ENCODE results near the gene SCMH1. TPM values are rescaled to one million over a fixed set of nuclear protein-coding genes. Genes with fewer than 3 reads are reported as not detected.

The SCMH1 gene
- total RNA-seq, 1 experiment from 2014 or later: 19.4 TPM

DNA sequence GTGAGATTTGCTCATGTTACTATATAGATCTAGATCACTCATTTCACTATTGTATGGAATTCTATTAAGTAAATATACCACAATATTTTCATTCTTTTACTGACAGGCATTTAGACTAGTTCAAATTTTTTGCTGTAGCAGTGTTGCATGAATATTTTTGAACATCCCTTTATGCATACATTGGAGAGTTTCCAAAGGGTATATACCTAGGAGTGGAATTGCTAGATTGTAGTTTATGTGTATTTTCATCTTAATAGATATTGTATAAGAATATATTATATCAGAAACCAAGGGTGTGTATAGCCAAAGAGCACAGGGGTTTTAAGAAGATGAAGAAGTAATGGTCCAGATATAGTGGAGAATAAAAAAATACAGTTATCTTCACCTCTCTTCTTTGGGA lies 6.2 kb downstream of the SCMH1 start:
- ChIA-PET POLR2A (no interaction called here), CTCF (no interaction called here)
- Mint-ChIP-seq H3K27ac (no peak overlapping the region), H3K9me3 (no peaks in the 10 kb centered on the region), H3K36me3 (no peaks in the 10 kb centered on the region), H3K27me3 (ENCODE audit: low read depth) (no peaks in the 10 kb centered on the region), H3K4me1 (peaks cover 21% of the 10 kb centered on the region), H3K4me3 (no peak overlapping the region)
- TF ChIP-seq MXD4 (CRISPR knock-in tag; IDR thresholded peaks at IDR 0.05; ENCODE audit: borderline replicate concordance): no peak
- TF ChIP-seq GABPB1 (CRISPR knock-in tag; IDR thresholded peaks at IDR 0.05): no peak
- TF ChIP-seq, protein P1, sequence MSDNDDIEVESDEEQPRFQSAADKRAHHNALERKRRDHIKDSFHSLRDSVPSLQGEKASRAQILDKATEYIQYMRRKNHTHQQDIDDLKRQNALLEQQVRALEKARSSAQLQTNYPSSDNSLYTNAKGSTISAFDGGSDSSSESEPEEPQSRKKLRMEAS (CRISPR knock-in tag; IDR thresholded peaks at IDR 0.05): no peak
- TF ChIP-seq IRF2 (CRISPR knock-in tag; IDR thresholded peaks at IDR 0.05; ENCODE audit: borderline replicate concordance, low read depth): no peak
- TF ChIP-seq HMGA2 (CRISPR knock-in tag; IDR thresholded peaks at IDR 0.05): no peak
- no peak for TF ChIP-seq OVOL2 (CRISPR knock-in tag; IDR thresholded peaks at IDR 0.05; ENCODE audit: borderline replicate concordance)
- TF ChIP-seq NFATC4 (CRISPR knock-in tag; IDR thresholded peaks at IDR 0.05): no peak
- TF ChIP-seq GRHL2 (CRISPR knock-in tag; IDR thresholded peaks at IDR 0.05; ENCODE audit: insufficient replicate concordance, severe bottlenecking): no peak
- no peak for TF ChIP-seq ATF1 (CRISPR knock-in tag; IDR thresholded peaks at IDR 0.05)
- no peak for TF ChIP-seq SMAD3 (CRISPR knock-in tag; IDR thresholded peaks at IDR 0.05; ENCODE audit: borderline replicate concordance)
- TF ChIP-seq ZNF138 (CRISPR knock-in tag; conservative IDR thresholded peaks at IDR 0.05): no peak
- TF ChIP-seq, protein P2, sequence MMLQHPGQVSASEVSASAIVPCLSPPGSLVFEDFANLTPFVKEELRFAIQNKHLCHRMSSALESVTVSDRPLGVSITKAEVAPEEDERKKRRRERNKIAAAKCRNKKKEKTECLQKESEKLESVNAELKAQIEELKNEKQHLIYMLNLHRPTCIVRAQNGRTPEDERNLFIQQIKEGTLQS (CRISPR knock-in tag; conservative IDR thresholded peaks at IDR 0.05): no peak
- TF ChIP-seq, protein P3, sequence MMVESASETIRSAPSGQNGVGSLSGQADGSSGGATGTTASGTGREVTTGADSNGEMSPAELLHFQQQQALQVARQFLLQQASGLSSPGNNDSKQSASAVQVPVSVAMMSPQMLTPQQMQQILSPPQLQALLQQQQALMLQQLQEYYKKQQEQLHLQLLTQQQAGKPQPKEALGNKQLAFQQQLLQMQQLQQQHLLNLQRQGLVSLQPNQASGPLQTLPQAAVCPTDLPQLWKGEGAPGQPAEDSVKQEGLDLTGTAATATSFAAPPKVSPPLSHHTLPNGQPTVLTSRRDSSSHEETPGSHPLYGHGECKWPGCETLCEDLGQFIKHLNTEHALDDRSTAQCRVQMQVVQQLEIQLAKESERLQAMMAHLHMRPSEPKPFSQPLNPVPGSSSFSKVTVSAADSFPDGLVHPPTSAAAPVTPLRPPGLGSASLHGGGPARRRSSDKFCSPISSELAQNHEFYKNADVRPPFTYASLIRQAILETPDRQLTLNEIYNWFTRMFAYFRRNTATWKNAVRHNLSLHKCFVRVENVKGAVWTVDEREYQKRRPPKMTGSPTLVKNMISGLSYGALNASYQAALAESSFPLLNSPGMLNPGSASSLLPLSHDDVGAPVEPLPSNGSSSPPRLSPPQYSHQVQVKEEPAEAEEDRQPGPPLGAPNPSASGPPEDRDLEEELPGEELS (CRISPR knock-in tag; IDR thresholded peaks at IDR 0.05): no peak
- no peak for TF ChIP-seq CREM (CRISPR knock-in tag; IDR thresholded peaks at IDR 0.05)
- TF ChIP-seq NFE2L1 (CRISPR knock-in tag; IDR thresholded peaks at IDR 0.05): no peak
- DNase-seq (ENCODE audit: low spot score) (no peak), ATAC-seq (no peak)

DNA sequence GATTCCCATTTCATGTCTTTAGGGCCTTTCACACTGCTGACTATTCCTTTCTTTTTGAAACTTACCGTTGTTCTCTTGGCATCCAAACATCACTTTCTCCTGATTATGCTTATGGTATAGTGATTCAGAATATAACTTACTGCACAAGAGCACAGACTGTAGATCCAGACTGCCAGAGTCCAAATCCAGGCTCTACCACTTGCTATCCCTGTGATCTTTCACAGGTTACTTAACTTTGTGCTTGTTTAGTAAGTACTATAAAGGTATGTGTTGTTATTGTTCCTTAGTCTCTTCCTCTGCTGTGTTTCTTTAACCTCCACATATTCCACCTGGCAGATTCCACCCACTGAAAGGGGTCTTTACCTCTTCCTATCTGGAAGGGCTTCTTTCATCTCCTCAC lies 8.4 kb downstream of the SCMH1 start:
- H3K4me3 Mint-ChIP-seq: no peak overlapping the region
- no peak for TF ChIP-seq ZNF121 (CRISPR knock-in tag; IDR thresholded peaks at IDR 0.05)
- TF ChIP-seq MXD4 (CRISPR knock-in tag; IDR thresholded peaks at IDR 0.05; ENCODE audit: borderline replicate concordance): no peak
- TF ChIP-seq NR2C2 (CRISPR knock-in tag; IDR thresholded peaks at IDR 0.05): no peak
- TF ChIP-seq, protein P4, sequence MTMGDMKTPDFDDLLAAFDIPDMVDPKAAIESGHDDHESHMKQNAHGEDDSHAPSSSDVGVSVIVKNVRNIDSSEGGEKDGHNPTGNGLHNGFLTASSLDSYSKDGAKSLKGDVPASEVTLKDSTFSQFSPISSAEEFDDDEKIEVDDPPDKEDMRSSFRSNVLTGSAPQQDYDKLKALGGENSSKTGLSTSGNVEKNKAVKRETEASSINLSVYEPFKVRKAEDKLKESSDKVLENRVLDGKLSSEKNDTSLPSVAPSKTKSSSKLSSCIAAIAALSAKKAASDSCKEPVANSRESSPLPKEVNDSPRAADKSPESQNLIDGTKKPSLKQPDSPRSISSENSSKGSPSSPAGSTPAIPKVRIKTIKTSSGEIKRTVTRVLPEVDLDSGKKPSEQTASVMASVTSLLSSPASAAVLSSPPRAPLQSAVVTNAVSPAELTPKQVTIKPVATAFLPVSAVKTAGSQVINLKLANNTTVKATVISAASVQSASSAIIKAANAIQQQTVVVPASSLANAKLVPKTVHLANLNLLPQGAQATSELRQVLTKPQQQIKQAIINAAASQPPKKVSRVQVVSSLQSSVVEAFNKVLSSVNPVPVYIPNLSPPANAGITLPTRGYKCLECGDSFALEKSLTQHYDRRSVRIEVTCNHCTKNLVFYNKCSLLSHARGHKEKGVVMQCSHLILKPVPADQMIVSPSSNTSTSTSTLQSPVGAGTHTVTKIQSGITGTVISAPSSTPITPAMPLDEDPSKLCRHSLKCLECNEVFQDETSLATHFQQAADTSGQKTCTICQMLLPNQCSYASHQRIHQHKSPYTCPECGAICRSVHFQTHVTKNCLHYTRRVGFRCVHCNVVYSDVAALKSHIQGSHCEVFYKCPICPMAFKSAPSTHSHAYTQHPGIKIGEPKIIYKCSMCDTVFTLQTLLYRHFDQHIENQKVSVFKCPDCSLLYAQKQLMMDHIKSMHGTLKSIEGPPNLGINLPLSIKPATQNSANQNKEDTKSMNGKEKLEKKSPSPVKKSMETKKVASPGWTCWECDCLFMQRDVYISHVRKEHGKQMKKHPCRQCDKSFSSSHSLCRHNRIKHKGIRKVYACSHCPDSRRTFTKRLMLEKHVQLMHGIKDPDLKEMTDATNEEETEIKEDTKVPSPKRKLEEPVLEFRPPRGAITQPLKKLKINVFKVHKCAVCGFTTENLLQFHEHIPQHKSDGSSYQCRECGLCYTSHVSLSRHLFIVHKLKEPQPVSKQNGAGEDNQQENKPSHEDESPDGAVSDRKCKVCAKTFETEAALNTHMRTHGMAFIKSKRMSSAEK (CRISPR knock-in tag; IDR thresholded peaks at IDR 0.05; ENCODE audit: borderline replicate concordance): no peak
- TF ChIP-seq, protein P5, sequence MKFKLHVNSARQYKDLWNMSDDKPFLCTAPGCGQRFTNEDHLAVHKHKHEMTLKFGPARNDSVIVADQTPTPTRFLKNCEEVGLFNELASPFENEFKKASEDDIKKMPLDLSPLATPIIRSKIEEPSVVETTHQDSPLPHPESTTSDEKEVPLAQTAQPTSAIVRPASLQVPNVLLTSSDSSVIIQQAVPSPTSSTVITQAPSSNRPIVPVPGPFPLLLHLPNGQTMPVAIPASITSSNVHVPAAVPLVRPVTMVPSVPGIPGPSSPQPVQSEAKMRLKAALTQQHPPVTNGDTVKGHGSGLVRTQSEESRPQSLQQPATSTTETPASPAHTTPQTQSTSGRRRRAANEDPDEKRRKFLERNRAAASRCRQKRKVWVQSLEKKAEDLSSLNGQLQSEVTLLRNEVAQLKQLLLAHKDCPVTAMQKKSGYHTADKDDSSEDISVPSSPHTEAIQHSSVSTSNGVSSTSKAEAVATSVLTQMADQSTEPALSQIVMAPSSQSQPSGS (CRISPR knock-in tag; IDR thresholded peaks at IDR 0.05; ENCODE audit: borderline replicate concordance, low read depth): no peak
- no peak for TF ChIP-seq ZNF232 (CRISPR knock-in tag; IDR thresholded peaks at IDR 0.05)
- TF ChIP-seq, protein P6, sequence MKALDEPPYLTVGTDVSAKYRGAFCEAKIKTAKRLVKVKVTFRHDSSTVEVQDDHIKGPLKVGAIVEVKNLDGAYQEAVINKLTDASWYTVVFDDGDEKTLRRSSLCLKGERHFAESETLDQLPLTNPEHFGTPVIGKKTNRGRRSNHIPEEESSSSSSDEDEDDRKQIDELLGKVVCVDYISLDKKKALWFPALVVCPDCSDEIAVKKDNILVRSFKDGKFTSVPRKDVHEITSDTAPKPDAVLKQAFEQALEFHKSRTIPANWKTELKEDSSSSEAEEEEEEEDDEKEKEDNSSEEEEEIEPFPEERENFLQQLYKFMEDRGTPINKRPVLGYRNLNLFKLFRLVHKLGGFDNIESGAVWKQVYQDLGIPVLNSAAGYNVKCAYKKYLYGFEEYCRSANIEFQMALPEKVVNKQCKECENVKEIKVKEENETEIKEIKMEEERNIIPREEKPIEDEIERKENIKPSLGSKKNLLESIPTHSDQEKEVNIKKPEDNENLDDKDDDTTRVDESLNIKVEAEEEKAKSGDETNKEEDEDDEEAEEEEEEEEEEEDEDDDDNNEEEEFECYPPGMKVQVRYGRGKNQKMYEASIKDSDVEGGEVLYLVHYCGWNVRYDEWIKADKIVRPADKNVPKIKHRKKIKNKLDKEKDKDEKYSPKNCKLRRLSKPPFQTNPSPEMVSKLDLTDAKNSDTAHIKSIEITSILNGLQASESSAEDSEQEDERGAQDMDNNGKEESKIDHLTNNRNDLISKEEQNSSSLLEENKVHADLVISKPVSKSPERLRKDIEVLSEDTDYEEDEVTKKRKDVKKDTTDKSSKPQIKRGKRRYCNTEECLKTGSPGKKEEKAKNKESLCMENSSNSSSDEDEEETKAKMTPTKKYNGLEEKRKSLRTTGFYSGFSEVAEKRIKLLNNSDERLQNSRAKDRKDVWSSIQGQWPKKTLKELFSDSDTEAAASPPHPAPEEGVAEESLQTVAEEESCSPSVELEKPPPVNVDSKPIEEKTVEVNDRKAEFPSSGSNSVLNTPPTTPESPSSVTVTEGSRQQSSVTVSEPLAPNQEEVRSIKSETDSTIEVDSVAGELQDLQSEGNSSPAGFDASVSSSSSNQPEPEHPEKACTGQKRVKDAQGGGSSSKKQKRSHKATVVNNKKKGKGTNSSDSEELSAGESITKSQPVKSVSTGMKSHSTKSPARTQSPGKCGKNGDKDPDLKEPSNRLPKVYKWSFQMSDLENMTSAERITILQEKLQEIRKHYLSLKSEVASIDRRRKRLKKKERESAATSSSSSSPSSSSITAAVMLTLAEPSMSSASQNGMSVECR (CRISPR knock-in tag; IDR thresholded peaks at IDR 0.05; ENCODE audit: borderline replicate concordance): no peak
- no peak for TF ChIP-seq TEAD1 (CRISPR knock-in tag; IDR thresholded peaks at IDR 0.05)
- TF ChIP-seq NFATC4 (CRISPR knock-in tag; IDR thresholded peaks at IDR 0.05): no peak
- TF ChIP-seq, protein P7, sequence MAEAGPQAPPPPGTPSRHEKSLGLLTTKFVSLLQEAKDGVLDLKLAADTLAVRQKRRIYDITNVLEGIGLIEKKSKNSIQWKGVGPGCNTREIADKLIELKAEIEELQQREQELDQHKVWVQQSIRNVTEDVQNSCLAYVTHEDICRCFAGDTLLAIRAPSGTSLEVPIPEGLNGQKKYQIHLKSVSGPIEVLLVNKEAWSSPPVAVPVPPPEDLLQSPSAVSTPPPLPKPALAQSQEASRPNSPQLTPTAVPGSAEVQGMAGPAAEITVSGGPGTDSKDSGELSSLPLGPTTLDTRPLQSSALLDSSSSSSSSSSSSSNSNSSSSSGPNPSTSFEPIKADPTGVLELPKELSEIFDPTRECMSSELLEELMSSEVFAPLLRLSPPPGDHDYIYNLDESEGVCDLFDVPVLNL (CRISPR knock-in tag; IDR thresholded peaks at IDR 0.05; ENCODE audit: borderline replicate concordance, low read depth): no peak

More for the DNA sequence above, 8.4 kb downstream of the SCMH1 start:
- ATAC-seq (no peak), DNase-seq (ENCODE audit: low spot score) (no peak)
- Mint-ChIP-seq H3K27me3 (ENCODE audit: low read depth) (no peaks in the 10 kb centered on the region), H3K9me3 (no peaks in the 10 kb centered on the region), H3K36me3 (no peaks in the 10 kb centered on the region), H3K4me1 (peaks cover 8% of the 10 kb centered on the region), H3K27ac (no peak overlapping the region)
- POLR2A ChIA-PET: no interaction called here
- CTCF ChIA-PET: no interaction called here
